Stimulated activated CD4-positive, alpha-beta T cell treated with anti-CD3 and anti-CD28 coated beads, Interleukin-1b, Interleukin-23, amount 100 ng/mL, for 4 hours (primary cell): ENCODE measurements around the gene TOR3A.
"Not testable (repeated sequence)": the region's sequence is repeated elsewhere in the genome, so short reads cannot be mapped to it uniquely, and the experiment has no call there.

Source experiments
- DNase-seq, 2 donors: peaks; one replicate each; pipeline ENCODE4 v3.0.0-alpha.2; 2020; ENCODE audit warnings: low read depth in 2 of 2

The TOR3A gene, protein sequence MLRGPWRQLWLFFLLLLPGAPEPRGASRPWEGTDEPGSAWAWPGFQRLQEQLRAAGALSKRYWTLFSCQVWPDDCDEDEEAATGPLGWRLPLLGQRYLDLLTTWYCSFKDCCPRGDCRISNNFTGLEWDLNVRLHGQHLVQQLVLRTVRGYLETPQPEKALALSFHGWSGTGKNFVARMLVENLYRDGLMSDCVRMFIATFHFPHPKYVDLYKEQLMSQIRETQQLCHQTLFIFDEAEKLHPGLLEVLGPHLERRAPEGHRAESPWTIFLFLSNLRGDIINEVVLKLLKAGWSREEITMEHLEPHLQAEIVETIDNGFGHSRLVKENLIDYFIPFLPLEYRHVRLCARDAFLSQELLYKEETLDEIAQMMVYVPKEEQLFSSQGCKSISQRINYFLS

DNA sequence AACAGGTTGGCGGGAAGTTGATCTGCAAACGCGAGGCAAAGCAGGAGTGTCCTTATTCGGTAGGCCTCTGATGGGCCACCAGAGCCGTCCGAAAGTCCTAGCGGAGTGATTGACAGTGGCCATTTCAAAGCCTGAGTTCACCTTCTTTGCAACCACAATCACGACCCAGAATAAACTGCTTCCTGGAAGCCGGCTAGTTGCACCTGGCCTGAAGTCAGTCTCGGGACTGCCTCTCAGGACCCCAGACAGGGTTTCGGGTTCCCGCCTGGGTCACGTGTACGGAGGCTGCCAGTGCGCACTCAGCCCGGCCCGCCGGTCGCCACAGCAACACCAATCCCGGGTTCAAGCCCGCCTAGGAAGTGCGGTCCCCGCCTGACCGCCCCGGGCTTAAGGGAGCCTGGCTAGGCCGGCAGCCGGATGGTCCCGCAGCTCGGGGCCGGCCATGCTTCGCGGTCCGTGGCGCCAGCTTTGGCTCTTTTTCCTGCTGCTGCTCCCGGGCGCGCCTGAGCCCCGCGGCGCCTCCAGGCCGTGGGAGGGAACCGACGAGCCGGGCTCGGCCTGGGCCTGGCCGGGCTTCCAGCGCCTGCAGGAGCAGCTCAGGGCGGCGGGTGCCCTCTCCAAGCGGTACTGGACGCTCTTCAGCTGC is at the start of gene TOR3A:
TOR3A (plus strand) TSS at position 384 of the 646 bp plus-strand sequence; CDS start at position 443, 59 bp downstream.
- peak; percentile 47 to 69 for DNase-seq

DNA sequence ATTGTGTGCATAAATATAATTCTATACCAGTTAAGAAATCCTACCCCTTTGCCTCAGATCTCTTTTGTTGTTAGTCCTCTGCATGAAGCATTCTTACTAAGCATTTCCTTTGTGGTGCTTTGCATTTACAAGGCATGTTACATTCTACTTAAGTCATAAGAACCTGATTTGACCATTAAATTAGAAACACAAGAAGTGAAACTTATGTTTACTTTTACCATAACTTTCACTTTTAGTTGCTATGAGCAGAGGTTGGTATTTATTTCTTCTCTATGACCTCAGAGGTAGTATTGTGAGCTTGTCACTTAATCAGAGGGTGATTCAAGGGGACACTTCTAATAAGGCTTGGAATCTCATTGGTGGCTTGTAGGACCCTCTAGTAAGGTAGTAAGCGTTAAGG is 47.1 kb upstream of the TOR3A start:
- DNase-seq, result no peak

DNA sequence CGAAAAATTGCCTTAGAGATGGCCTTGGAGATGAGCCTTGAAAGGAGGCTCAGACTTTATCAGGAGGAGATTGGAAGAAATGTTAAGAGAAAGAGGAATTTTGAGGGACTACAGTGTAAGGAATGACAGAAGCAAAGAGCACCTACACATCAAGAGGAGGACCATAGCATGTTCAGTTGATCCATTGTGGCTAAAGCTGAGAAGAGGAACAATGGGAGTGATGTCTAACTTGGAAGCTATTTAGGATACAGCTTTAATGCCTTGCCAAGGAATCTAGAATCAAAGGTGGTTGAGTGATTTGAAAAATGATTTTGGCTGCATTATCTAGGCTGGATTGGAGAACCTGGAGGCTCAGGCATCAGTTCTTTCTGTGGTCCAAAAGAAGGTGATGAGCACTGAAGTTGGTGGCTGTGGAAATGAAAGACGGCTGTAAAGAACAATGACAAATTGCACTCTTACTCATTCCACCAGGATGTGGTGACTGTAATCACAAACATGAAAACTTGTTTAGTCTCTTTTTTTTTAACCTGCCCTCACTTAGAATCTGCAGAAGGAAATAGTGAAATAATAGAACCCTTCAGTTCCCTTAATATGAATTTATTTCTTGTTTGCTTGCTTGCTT is 44.9 kb upstream of the TOR3A start:
- peak in 1 of 2 donors; percentile 12 for DNase-seq

DNA sequence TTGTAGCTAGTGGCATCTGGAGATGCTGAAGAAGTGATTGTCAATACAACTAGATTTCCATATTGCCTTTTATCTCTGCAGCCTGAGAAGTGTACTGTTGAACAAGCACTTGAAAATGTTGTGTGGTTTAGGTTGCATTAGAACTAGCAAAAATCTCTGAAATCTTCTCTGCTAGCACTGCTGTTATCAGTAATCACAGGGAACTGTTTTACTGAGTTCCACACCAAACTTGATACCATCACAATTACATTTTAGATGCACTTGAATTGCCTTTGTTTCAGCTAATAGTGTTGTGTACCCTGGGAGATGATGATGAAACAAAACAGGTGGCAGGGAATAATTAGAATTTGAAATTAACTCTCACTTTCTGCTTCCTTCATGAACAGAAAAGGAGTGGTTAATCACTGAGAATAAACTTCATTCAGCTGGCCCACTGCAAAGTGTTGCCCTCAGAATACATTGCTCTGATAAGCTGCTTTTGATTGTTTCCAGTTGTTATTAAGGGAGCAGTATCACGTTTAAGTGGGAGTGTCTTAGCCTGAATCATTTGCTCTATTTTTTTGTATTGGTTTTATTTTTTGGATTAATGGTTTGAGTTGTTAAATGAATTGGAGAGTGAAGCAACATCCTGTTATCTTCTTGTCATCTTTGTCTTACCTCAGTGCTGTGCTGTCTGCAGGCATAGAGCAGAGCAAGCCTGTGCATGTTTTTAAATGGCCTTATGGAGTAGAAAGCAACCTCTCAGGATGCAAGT is 43.2 kb upstream of the TOR3A start:
- DNase-seq, result no peak

DNA sequence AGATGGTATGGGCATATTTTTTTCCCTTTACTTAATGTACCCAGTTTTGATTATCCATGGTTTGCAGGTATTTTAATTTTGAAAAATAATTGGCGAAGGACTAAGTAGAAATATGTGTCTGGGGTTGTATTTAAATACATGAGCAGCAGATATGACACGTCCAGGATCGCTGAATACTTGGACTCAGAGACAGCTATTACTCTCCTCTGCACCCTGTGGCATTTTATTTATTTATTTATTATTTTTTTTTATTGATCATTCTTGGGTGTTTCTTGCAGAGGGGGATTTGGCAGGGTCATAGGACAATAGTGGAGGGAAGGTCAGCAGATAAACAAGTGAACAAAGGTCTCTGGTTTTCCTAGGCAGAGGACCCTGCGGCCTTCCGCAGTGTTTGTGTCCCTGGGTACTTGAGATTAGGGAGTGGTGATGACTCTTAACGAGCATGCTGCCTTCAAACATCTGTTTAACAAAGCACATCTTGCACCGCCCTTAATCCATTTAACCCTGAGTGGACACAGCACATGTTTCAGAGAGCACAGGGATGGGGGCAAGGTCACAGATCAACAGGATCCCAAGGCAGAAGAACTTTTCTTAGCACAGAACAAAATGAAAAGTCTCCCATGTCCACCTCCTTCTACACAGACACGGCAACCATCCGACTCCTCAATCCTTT is 42.2 kb upstream of the TOR3A start:
- not testable (repeated sequence) for DNase-seq

DNA sequence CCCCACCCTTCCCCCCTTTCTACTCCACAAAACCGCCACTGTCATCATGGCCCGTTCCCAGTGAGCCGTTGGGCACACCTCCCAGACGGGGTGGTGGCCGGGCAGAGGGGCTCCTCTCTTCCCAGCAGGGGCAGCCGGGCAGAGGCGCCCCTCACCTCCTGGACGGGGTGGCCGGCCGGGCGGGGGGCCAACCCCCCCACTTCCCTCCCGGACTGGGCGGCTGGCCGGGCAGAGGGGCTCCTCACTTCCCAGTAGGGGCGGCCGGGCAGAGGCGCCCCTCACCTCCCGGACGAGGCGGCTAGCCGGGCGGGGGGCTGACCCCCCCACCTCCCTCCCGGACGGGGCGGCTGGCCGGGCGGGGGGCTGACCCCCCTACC is 41.7 kb upstream of the TOR3A start:
- DNase-seq, result not testable (repeated sequence)

DNA sequence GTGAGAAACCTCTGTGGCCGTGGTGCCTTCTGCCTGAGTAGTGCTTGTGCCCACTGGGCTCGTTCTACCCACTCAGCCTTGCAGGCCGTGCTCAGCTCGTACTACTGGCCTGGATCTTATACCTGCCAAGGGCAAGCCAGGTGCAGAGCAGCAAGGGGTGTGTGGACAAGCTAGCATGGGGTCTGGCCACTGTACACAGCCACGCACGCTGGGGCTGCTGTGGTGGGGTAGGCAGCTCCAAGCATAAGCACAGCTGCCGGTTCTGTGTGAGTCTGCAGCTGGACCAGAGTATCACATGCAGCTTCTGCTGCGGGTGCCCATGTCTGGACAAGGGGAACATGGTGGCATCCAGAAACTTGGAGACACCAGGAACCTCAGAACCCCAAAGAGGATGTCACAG is 39.8 kb upstream of the TOR3A start:
- DNase-seq, result no peak

DNA sequence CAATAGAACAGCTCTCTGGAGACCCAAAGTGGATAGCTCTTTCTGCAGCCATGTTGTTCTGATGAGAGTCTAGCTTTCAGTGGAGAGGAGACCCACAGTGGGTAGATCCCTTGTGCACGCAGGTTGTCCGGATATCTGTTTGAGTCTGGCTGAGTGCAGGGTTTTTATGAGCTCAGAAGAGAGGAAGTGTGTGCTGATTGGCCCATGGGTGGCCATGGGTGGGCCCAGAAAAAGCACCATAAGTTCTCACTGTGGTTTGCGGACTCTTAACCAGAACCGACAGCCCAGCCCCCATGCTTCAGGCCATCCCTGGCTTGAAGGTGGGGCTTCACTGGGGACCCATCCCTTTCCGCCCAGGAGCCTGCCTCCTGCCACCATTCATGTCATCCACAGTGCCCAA is 39.2 kb upstream of the TOR3A start:
- no peak for DNase-seq

DNA sequence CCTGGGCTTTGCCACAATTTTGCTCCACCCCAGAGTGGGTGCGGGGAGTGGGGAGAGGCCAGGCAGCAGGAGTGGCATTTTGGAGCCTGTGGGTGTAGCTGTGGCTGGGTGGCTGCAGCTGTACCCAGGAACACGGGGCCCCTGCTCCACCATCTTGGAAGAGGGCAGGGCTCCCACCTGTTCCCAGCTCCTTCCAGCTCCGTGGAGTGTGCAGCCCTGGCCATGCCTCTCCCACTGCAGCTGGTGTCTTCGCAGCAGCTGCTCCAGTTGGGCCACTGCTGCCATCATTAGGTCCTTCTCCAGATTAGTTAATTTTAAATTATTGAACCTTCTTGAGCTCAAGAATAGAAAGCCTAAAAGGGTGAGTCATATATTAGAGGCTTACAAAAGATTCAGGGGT is 38.6 kb upstream of the TOR3A start:
- no peak for DNase-seq

DNA sequence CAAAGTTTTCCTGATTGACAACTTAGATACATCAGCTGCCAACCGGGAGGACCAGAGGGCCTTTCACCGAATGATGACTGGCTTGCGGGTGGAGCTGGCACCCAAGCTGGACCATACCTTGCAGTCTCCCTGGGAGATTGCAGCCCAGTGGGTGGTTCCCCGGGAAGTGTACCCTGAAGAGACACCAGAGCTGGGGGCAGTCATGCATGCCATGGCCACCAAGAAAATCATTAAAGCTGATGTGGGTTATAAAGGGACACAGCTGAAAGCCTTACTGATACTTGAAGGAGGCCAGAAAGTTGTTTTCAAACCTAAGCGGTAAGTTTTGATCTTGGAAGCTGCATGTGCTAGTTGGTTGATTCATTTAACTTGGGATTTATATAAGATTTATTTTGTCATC is 38.0 kb upstream of the TOR3A start:
- DNase-seq, result no peak

DNA sequence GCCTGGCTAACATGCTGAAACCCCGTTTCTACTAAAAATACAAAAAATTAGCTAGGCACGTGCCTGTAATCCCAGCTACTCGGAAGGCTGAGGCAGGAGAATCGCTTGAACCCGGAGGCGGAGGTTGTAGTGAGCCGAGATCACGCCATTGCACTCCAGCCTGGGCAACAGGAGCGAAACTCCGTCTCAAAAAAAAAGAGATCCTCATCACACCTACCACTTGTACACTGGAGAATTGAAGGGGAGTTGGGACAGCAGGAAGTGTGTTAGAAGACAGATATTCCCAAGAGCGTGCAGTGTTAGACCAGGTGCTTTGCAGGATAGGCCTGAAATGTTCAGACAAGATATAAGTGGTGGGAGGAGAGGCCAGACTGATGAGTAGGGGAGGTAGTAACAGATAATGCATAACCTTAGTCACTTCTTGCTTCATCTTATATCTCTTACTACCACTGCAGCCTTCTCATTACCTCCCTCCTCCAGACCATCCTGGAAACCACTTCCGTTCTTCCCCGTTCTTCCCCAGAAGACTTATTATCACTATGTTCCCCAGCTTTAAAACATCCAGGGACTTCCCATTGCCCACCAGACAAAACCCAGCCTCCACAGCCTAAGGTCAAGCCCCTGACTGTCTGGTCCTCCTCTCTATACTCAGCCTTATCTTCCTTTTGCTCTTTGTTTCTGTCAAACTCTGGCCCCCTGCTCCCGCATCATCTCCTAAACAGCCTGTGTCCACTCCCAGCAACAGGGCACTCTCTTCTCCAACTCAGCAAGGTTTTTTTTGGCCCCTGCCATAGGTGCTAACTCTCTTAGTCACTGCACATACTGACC is 34.8 kb upstream of the TOR3A start:
- DNase-seq, result no peak

DNA sequence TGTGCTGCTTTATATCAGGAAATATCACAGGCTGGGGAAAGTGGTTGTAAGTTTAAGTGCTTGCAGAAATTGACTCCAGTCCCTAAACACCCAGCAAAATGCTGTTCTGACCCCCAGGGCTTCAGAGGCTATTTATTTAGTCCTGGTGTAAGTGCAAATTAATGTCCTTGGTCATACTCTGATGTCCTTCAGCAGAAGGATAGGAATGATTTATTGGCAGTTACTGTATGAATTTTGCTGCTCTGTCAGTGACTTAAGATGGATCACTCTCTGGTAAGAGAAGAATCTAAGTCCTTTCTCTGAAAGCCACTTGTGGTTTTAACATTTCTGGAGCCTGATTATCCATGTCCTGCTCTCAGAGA is 34.3 kb upstream of the TOR3A start:
- DNase-seq, result no peak

DNA sequence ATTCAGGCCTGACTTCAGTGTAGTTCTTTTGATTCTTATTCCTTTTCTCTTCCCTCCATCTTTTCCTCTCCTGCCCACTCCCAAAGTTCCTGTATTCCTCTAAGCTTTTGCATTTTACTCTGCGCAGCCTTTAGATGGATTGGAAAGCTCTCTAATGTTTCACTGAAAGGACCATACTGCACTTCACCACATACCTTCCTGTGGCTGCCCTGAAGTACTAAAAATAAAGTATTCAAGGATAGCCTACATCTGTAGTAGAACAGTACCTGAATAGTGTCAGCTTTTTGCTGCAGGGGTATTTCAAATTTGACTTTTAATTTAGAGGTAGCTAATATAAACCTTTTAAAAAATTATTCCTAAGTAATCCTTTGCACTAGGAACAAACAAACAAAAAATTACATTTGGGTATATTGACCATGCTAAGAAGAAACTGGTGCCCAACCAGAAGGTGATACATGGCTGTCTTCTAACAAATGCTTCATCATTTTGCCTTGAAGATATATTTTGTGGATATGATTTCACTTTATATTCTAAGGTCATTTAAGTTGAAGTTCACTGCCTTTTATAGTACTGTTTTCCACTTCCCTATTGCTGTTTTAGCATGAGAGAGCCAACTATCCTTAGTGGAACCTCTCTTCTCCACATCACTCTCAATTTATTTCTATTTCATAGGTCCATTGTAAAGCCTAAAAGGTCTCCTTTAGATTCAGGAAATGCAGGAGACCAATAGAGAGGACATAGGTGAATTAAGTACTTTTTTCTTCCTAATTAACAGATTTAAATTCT is 33.3 kb upstream of the TOR3A start:
- no peak for DNase-seq

DNA sequence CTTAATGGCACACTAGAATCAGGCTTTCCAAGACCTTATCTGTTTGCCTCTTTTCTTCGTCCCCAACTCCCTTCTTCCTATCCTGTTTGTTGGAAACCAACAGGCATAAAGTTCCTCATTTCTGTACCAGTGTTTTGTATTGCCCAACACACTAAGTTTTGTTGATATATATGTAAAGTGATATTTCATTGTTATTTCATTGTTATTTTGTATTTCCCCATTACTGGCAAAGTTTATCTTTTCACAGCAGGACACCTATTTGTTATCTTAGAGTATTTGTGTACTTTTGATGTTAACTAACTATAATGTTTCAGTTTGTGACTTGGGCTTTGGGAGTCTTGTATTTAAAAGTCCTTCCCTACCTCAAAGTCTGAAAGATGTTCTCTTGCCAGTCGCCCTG is 29.1 kb upstream of the TOR3A start:
- DNase-seq, result no peak

DNA sequence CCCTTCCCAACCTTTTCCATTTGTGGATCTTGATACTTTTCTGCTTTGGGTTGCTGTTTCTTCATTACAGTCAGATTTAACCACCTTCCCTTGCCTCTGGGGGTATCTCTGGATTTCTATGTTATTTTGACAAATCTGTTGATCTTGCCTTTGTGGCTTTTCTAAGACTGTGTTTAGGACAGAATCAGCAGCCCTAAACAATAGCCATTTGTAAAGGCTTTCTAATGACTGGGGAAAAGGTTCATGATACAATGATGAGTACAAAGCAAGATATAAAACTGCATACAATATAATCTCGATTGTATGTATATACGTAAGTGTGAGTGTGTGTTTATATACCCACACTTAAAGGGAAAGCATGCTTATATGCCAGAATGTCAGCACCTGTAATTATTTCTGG is 28.4 kb upstream of the TOR3A start:
- DNase-seq, result no peak

DNA sequence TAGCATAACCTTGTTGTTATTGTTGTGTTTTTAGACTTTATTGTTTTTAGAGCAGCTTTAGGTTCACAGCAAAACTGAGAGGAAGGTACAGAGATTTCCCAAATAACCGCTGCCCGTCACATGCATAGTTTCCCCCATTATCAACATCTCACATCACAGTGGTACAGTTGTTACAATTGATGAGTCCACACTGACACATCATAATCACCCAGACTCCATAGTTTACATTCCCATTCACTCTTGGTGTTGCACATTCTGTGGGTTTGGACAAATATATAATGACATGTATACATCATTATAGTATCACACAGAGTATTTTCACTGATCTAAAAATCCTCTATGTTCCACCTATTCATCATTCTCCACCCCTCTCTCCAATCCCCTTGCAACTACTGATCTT is 25.9 kb upstream of the TOR3A start:
- no peak for DNase-seq

DNA sequence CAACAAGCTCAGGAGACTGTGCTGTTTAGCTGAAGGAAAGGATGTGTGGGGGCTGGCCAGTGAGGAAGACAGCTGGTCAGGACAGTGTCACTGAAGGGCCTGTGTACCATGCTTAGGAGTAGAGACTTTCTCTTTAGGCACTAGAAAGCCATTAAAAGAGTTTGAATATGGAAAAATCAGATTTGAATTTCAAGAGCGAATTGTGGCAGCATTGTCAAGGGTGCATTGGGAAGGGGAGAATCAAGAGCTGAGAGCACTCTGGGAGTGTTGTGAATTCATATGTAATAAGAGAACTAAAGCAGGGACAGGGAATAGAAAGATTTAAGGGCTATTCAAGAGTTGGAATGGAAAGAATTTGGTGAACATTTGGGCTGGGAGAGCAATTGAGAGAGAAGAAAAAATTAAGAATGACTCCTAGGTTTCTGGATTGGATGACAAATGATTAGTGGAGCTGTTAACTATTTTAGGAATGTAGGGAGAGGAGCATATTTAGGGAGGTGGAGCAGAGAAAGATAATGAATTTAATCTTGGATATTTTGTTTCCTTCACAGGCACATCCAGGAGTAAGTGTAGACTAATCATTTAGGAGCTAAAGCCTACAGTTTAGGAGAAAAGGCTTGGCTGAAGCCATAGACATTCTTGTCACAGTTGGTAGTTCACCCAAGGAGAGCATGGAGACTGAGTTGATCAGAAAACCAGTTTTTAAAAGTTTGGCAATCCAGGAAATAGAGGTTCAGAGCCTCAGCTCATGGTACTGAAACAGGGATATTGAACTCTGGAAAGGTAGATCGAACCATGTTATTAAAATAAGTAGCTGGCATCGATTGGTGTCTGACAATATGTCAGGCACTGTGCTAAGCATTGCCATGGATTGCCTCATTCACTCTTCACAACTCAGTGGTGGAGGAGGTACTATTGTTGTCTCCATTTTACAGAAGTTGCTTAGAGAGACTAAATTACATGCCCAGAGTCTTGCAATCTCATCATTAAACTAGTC is 23.1 kb upstream of the TOR3A start:
- no peak for DNase-seq

DNA sequence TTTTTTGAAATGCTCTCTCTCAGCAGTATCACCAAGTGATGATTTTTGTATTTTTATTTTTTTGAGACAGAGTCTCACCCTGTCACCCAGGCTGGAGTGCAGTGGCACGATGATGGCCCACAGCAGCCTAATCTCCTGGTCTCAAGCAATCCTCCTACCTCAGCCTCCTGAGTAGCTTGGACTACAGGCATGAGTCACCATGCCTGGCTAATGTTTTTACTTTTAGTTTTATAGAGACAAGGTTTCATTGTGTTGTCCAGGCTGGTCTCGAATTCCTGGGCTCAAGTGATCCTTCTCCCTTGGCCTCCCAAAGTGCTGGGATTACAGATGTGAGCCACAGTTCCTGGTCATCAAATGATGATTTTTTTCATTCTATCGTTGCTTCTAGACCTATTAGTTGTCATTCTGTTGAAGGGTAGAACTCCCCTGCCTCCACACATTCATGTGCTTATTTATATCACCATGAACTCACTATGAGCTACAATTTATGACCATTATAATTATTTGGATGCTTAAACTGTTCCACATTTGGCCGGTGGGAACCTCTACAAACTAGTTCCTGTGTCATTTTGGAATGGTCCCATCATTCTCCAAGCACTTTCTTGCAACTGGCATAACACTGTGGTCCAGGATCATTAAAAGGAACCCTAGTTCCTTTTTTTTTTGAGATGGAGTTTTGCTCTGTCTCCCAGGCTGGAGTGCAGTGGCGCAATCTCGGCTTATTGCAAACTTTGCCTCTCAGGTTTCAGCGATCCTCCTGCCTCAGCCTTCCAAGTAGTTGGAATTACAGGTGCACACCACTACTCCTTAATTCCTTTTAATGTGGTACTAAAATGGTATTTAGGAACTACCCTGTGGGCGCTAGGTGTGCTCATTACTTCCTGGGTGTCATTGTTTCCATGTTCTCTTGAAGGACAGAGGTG is 20.2 kb upstream of the TOR3A start:
- no peak for DNase-seq
